Measurements from ENCODE around the gene GNG12.

DNA sequence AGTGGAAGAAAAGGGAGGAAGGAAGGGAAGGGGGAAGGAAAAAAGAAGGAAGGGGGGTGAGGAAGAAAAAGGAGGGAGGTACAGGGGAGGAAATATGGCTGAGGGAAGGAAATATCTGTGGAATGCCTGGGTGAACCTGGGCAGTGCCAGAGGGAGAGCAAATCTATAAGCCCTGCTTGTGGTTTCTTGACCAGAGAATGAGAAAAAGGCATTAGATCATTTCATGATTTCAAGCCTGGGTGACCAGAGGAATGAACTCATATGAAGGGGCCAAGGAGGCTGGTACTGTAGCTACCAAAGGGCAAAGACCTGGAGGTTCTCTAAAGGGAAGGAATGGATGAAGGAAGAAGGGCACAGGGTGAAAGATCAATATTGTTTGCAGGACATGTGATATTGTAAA lies 31.4 kb downstream of the GNG12 start:
- TF ChIP-seq POLR2A (IDR thresholded peaks at IDR 0.05; ENCODE audit: low read length) = no peak
- no peak for TF ChIP-seq GATA1 (IDR thresholded peaks at IDR 0.05; ENCODE audit: low read depth, low read length)

All from erythroblast (primary cell).